ENCODE data around the gene GARIN5A.

Gene GARIN5A

GRCh38 chr19:50419022-50419579 is 57.5 kb downstream of the GARIN5A start:
- TF ChIP-seq GATA3 (IDR thresholded peaks at IDR 0.05; ENCODE audit: low read depth, low read length), result no peak
- TF ChIP-seq GATA2 (IDR thresholded peaks at IDR 0.05; ENCODE audit: low read depth, low read length), result no peak

- TF ChIP-seq GATA3 (IDR thresholded peaks at IDR 0.05; ENCODE audit: low read depth, low read length), result no peak
- TF ChIP-seq GATA2 (IDR thresholded peaks at IDR 0.05; ENCODE audit: low read depth, low read length), result no peak
Observed at GRCh38 chr19:50418176-50419021, 58.2 kb downstream of the GARIN5A start, which contains the start of gene SPIB. TSS of gene SPIB (plus strand) at chr19:50418938. CDS start at chr19:50418963, 25 bp downstream.

- TF ChIP-seq GATA3 (IDR thresholded peaks at IDR 0.05; ENCODE audit: low read depth, low read length) (no peak), GATA2 (IDR thresholded peaks at IDR 0.05; ENCODE audit: low read depth, low read length) (no peak)
Observed at GRCh38 chr19:50417111-50418081, 59.3 kb downstream of the GARIN5A start.

Measured in SH-SY5Y (cell line).